HepG2 (cell line): ENCODE measurements around the gene LRP10.
"Not testable (repeated sequence)": the region's sequence is repeated elsewhere in the genome, so short reads cannot be mapped to it uniquely, and the experiment has no call there.

ENCODE experiments used
- EHMT2 ChIP-seq: fragments of 200-600 bp; sonication (generic); IDR thresholded peaks from 2 replicates; pipeline ENCODE4 v1.7.0; 2017; ENCODE audit warnings: antibody characterized with exemption, low read depth, low read length, borderline replicate concordance
- HMGXB4 ChIP-seq, 2 experiments: sonication (generic) in 1 of 2; formaldehyde crosslinking in 1 of 2; IDR thresholded peaks; 2 replicates each; pipeline versions ENCODE4 v1.4.0 to v1.6.1; 2018 to 2020; ENCODE audit warnings: missing genetic modification reagents in 2 of 2, borderline replicate concordance in 1 of 2, low read depth in 1 of 2, mild to moderate bottlenecking in 1 of 2, missing biosample characterization in 1 of 2
- SP5 ChIP-seq: IDR thresholded peaks from 2 replicates; pipeline ENCODE4 v1.6.1; 2016; ENCODE audit warnings: low read depth, borderline replicate concordance
- ZNF841 ChIP-seq: sonication (generic); formaldehyde crosslinking; IDR thresholded peaks from 2 replicates; pipeline ENCODE4 v1.8.1; 2023; ENCODE audit warnings: missing genetic modification reagents, borderline replicate concordance

- not testable (repeated sequence) for TF ChIP-seq SP5 (CRISPR knock-in tag); HMGXB4 (CRISPR knock-in tag; IDR thresholded peaks at IDR 0.05; ENCODE audit: borderline replicate concordance in 1 of 2, low read depth in 1 of 2); ZNF841 (CRISPR knock-in tag); EHMT2
Observed at GRCh38 chr14:22854296-22854695, 17.2 kb upstream of the LRP10 start.
